B cell (primary cell): ENCODE measurements around the gene PEX10. TPM values are rescaled to one million over a fixed set of nuclear protein-coding genes. Genes with fewer than 3 reads are reported as not detected.

Source experiments
- ATAC-seq: fragments of 200-7000 bp; cut with Tn5 transposase; one replicate; pipeline ENCODE4 v1.10.0; 2021; ENCODE audit warnings: low read depth, mild to moderate bottlenecking, moderate number of reproducible peaks, moderate library complexity
- CTCF ChIA-PET: fragments of 350-600 bp; sonication (Branson Sonifier 250); formaldehyde crosslinking; loops from one replicate; lab custom pipeline; 2021; ENCODE audit warnings: antibody characterized with exemption, inconsistent platforms; lab: Charles Lee
- POLR2A ChIA-PET: fragments of 350-600 bp; sonication (Branson Sonifier 250); formaldehyde crosslinking; loops from one replicate; lab custom pipeline; 2021; ENCODE audit warnings: antibody characterized with exemption; lab: Charles Lee
- DNase-seq: peaks from one replicate; pipeline ENCODE4 v3.0.0; 2013
- H2AFZ ChIP-seq: 2 replicates; pipeline ENCODE4 v1.6.1; 2012; ENCODE audit warnings: mild to moderate bottlenecking, low read depth, low read length; ENCODE audit not compliant: insufficient read depth, poor library complexity, severe bottlenecking
- H3K27ac ChIP-seq, 2 donors: 1 replicate in 1 of 2; 2 replicates in 1 of 2; pipeline ENCODE4 v1.5.1; 2012 to 2013; ENCODE audit warnings: low read length in 2 of 2, mild to moderate bottlenecking in 2 of 2, moderate library complexity in 1 of 2
- H3K27me3 ChIP-seq, 4 experiments: fragments of 200-600 bp in 1 of 4; sonication (generic) in 1 of 4; replicated peaks in 1 of 4; 1 replicate in 2 of 4; 2 replicates in 2 of 4; pipeline versions ENCODE4 v1.6.1 to v1.7.0; 2013 to 2016; ENCODE audit warnings: low read length in 3 of 4, mild to moderate bottlenecking in 2 of 4, mixed read lengths in 1 of 4, moderate library complexity in 1 of 4; ENCODE audit not compliant: insufficient read depth in 4 of 4, control insufficient read depth in 3 of 4; ENCODE audit errors: control extremely low read depth in 1 of 4
- H3K36me3 ChIP-seq, 2 experiments: replicated peaks in 1 of 2; 1 replicate in 1 of 2; 2 replicates in 1 of 2; pipeline versions ENCODE4 v1.6.1 to v1.7.1; 2013; ENCODE audit warnings: low read length in 1 of 2; ENCODE audit not compliant: insufficient read depth in 2 of 2, control insufficient read depth in 1 of 2; ENCODE audit errors: control extremely low read depth in 1 of 2, extremely low read depth in 1 of 2
- H3K4me1 ChIP-seq, 2 donors: fragments of 200-600 bp in 1 of 2; sonication (generic) in 1 of 2; 1 replicate in 1 of 2; 2 replicates in 1 of 2; pipeline versions ENCODE4 v1.5.1 to v1.6.1; 2013 to 2017; ENCODE audit warnings: low read length in 2 of 2; ENCODE audit not compliant: control insufficient read depth in 2 of 2, insufficient read depth in 2 of 2
- H3K4me2 ChIP-seq: replicated peaks from 2 replicates; pipeline ENCODE3; 2012; ENCODE audit warnings: mild to moderate bottlenecking, low read depth, low read length; ENCODE audit not compliant: poor library complexity, severe bottlenecking
- H3K4me3 ChIP-seq, 5 experiments: fragments of 200-600 bp in 1 of 5; sonication (generic) in 1 of 5; 1 replicate in 3 of 5; 2 replicates in 2 of 5; pipeline versions ENCODE4 v1.5.1 to v1.7.0; 2011 to 2016; ENCODE audit warnings: low read length in 4 of 5, mild to moderate bottlenecking in 4 of 5, low read depth in 2 of 5, control low read depth in 1 of 5, moderate library complexity in 1 of 5; ENCODE audit not compliant: insufficient read depth in 1 of 5; ENCODE audit errors: control extremely low read depth in 1 of 5, extremely low read depth in 1 of 5
- H3K79me2 ChIP-seq: fragments of 200-600 bp; sonication (generic); one replicate; pipeline ENCODE4 v1.6.0; 2016; ENCODE audit warnings: low read length; ENCODE audit not compliant: control insufficient read depth, insufficient read depth
- H3K9ac ChIP-seq: fragments of 200-600 bp; sonication (generic); 2 replicates; pipeline ENCODE4 v1.6.1; 2017; ENCODE audit warnings: mild to moderate bottlenecking, low read length, moderate library complexity
- H3K9me3 ChIP-seq, 3 donors: one replicate each; pipeline versions ENCODE4 v1.6.1 to v1.7.1; 2013; ENCODE audit warnings: low read length in 2 of 3; ENCODE audit not compliant: control insufficient read depth in 2 of 3, insufficient read depth in 1 of 3; ENCODE audit errors: control extremely low read depth in 1 of 3
- H4K20me1 ChIP-seq: 2 replicates; pipeline ENCODE4 v1.6.0; 2012; ENCODE audit warnings: mild to moderate bottlenecking, low read length; ENCODE audit not compliant: insufficient read depth, control insufficient read depth, poor library complexity, severe bottlenecking
- H3K27ac Mint-ChIP-seq: one replicate; pipeline ENCODE4 v1.8.0; 2021; ENCODE audit warnings: mixed read lengths
- H3K27me3 Mint-ChIP-seq: one replicate; pipeline ENCODE4 v1.8.0; 2021; ENCODE audit warnings: mixed read lengths
- H3K4me1 Mint-ChIP-seq: one replicate; pipeline ENCODE4 v1.8.0; 2021; ENCODE audit warnings: mixed read lengths
- H3K4me3 Mint-ChIP-seq: one replicate; pipeline ENCODE4 v1.8.0; 2021; ENCODE audit warnings: mixed read lengths
- H3K9me3 Mint-ChIP-seq: one replicate; pipeline ENCODE4 v1.8.0; 2022; ENCODE audit warnings: mixed read lengths; ENCODE audit not compliant: insufficient read depth
- CTCF ChIP-seq: fragments of 200-600 bp; IDR thresholded peaks from one replicate; pipeline ENCODE4 v1.8.0; 2022; ENCODE audit warnings: antibody characterized with exemption, mild to moderate bottlenecking
- EZH2 ChIP-seq: IDR thresholded peaks from 2 replicates; pipeline ENCODE4 v1.6.1; 2012; ENCODE audit warnings: borderline replicate concordance, low read depth, mild to moderate bottlenecking, moderate library complexity, low read length; ENCODE audit not compliant: insufficient read depth, poor library complexity, severe bottlenecking
- WGBS: methylation state at CpG from one replicate; pipeline ENCODE4 v1.1.5; 2013; ENCODE audit warnings: missing lambda C conversion rate; ENCODE audit not compliant: insufficient coverage; 5-methylcytosine and 5-hydroxymethylcytosine counted together
- intact Hi-C: fragments of 100-400 bp; cut with micrococcal nuclease; formaldehyde crosslinking; loops from one replicate; pipeline ENCODE4 v1.10.0; 2022
- polyA plus RNA-seq: library from polyadenylated mRNA; depleted of rRNA; stranded (reverse); fragments of >200 nt; gene quantifications from 2 replicates; pipeline ENCODE4 v1.2.3, GENCODE V29; 2012
- total RNA-seq, 2 donors: library from RNA; stranded (reverse); fragments of 120-200 nt in 1 of 2; gene quantifications; 1 replicate in 1 of 2; 2 replicates in 1 of 2; pipeline versions ENCODE4 v1.2.3 to v1.2.4, GENCODE V29; 2013 to 2022

PEX10 gene
- total and polyA plus RNA-seq, 2 donors (not counting 1 experiment from before 2014, with no cell fraction given) = 13.5 to 18.4 TPM

GRCh38 chr1:2447276-2448097 lies 35.1 kb upstream of the PEX10 start:
- POLR2A ChIA-PET = no interaction called here
- Histone ChIP-seq H3K4me3 (no peak overlapping the region), H3K27me3 (peaks cover 0 to 22% (median 8%) of the 10 kb centered on the region in 4 experiments), H3K9ac (no peak overlapping the region), H3K79me2 (no peaks in the 10 kb centered on the region), H3K27ac (no peak overlapping the region), H3K4me2 (no peak overlapping the region), H3K4me1 (peaks cover 0 to 5% of the 10 kb centered on the region in 2 donors), H2AFZ (no peak overlapping the region), H3K9me3 (no peaks in the 10 kb centered on the region), H3K36me3 (no peaks in the 10 kb centered on the region), H4K20me1 (no peaks in the 10 kb centered on the region)
- intact Hi-C loops = no loop called here
- Mint-ChIP-seq H3K4me3 (no peak overlapping the region), H3K4me1 (no peaks in the 10 kb centered on the region), H3K27me3 (peaks cover 5% of the 10 kb centered on the region), H3K9me3 (no peaks in the 10 kb centered on the region), H3K27ac (no peak overlapping the region)
- no peak for TF ChIP-seq CTCF
- no peak for TF ChIP-seq EZH2
- ATAC-seq (no peak), DNase-seq (no peak)
- 78% methylated on average over 21 of the region's 23 CpGs for WGBS
- CTCF ChIA-PET = no interaction called here

GRCh38 chr1:2446861-2447260 lies 34.5 kb upstream of the PEX10 start:
- peaks cover 5% of the 10 kb centered on the region for H3K27me3 Mint-ChIP-seq
- WGBS = 67% methylated on average over 5 of the region's 9 CpGs
- no peak overlapping the region for H3K4me3 Mint-ChIP-seq
- no peak for DNase-seq
- Histone ChIP-seq H3K4me1 (peaks cover 0 to 5% of the 10 kb centered on the region in 2 donors), H3K9me3 (no peaks in the 10 kb centered on the region), H3K79me2 (no peaks in the 10 kb centered on the region), H3K4me2 (no peak overlapping the region), H3K27ac (no peak overlapping the region), H4K20me1 (no peaks in the 10 kb centered on the region), H3K9ac (no peak overlapping the region), H3K36me3 (no peaks in the 10 kb centered on the region), H2AFZ (no peak overlapping the region), H3K4me3 (no peak overlapping the region), H3K27me3 (peaks cover 0 to 27% (median 11%) of the 10 kb centered on the region in 4 experiments)
- no peaks in the 10 kb centered on the region for H3K9me3 Mint-ChIP-seq
- H3K4me1 Mint-ChIP-seq = no peaks in the 10 kb centered on the region
- ATAC-seq = no peak
- ChIA-PET POLR2A (no interaction called here), CTCF (no interaction called here)
- intact Hi-C loops = no loop called here
- TF ChIP-seq EZH2 = no peak
- no peak for TF ChIP-seq CTCF
- no peak overlapping the region for H3K27ac Mint-ChIP-seq
